Nephron (organoid): ENCODE results near the gene LCORL.
"Not testable (repeated sequence)": the region's sequence is repeated elsewhere in the genome, so short reads cannot be mapped to it uniquely, and the experiment has no call there.

Experiments used
- H3K27ac Mint-ChIP-seq, 3 experiments: 2 replicates each; pipeline ENCODE4 v1.8.0; 2020; ENCODE audit warnings: mixed read lengths in 3 of 3, mild to moderate bottlenecking in 2 of 3, moderate library complexity in 1 of 3
- H3K27me3 Mint-ChIP-seq: 2 replicates; pipeline ENCODE4 v1.8.0; 2021; ENCODE audit warnings: low read depth, mild to moderate bottlenecking, moderate library complexity, mixed read lengths
- H3K36me3 Mint-ChIP-seq: 2 replicates; pipeline ENCODE4 v1.8.0; 2020; ENCODE audit warnings: low read depth, mixed read lengths
- H3K4me1 Mint-ChIP-seq: 2 replicates; pipeline ENCODE4 v1.8.0; 2020; ENCODE audit warnings: mixed read lengths
- H3K4me3 Mint-ChIP-seq, 3 experiments: 2 replicates each; pipeline ENCODE4 v1.8.0; 2020; ENCODE audit warnings: mild to moderate bottlenecking in 3 of 3, mixed read lengths in 3 of 3, moderate library complexity in 2 of 3
- H3K9me3 Mint-ChIP-seq: 2 replicates; pipeline ENCODE4 v1.8.0; 2020; ENCODE audit warnings: mixed read lengths
- TF ChIP-seq, protein P1 (sequence below), 3 experiments: fragments of 200-600 bp; sonication (generic); IDR thresholded peaks; one replicate each; pipeline ENCODE4 v1.5.0; 2021; ENCODE audit warnings: antibody characterized with exemption in 3 of 3; ENCODE audit not compliant: unreplicated experiment in 3 of 3

The LCORL gene

DNA sequence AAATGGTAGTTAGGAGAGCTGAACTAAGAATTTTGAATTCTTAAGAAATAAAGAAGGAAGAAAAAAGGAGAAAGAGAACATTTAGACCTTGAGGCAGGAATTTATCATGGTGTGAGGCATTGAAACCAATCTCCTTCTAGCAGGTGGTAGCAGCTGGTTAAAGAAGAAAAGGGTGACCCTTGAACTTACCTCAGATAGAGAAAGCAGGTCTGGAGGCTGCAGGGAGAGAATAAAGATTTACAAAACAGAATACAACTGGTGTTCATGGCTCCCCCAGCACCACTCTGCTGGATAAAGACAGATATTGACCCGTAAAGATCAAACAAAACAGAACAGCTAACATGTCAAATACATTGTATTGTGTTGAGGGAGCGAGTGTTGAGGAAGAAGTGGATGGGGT, 154.7 kb downstream of the LCORL start:
- Mint-ChIP-seq H3K36me3 (peaks cover 30% of the 10 kb centered on the region), H3K27me3 (no peaks in the 10 kb centered on the region), H3K27ac (no peak overlapping the region), H3K4me3 (no peak overlapping the region), H3K9me3 (peaks cover 17% of the 10 kb centered on the region), H3K4me1 (no peaks in the 10 kb centered on the region)
- TF ChIP-seq, protein P1, sequence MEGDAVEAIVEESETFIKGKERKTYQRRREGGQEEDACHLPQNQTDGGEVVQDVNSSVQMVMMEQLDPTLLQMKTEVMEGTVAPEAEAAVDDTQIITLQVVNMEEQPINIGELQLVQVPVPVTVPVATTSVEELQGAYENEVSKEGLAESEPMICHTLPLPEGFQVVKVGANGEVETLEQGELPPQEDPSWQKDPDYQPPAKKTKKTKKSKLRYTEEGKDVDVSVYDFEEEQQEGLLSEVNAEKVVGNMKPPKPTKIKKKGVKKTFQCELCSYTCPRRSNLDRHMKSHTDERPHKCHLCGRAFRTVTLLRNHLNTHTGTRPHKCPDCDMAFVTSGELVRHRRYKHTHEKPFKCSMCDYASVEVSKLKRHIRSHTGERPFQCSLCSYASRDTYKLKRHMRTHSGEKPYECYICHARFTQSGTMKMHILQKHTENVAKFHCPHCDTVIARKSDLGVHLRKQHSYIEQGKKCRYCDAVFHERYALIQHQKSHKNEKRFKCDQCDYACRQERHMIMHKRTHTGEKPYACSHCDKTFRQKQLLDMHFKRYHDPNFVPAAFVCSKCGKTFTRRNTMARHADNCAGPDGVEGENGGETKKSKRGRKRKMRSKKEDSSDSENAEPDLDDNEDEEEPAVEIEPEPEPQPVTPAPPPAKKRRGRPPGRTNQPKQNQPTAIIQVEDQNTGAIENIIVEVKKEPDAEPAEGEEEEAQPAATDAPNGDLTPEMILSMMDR (IDR thresholded peaks at IDR 0.05; ENCODE audit: unreplicated experiment in 3 of 3), result no peak

GRCh38 chr4:17865866-17866363, 155.6 kb downstream of the LCORL start:
- TF ChIP-seq, protein P1 (IDR thresholded peaks at IDR 0.05; ENCODE audit: unreplicated experiment in 3 of 3), result no peak
- Mint-ChIP-seq H3K27me3 (no peaks in the 10 kb centered on the region), H3K36me3 (peaks cover 34% of the 10 kb centered on the region), H3K9me3 (peaks cover 20% of the 10 kb centered on the region), H3K27ac (no peak overlapping the region), H3K4me3 (no peak overlapping the region), H3K4me1 (no peaks in the 10 kb centered on the region)

DNA sequence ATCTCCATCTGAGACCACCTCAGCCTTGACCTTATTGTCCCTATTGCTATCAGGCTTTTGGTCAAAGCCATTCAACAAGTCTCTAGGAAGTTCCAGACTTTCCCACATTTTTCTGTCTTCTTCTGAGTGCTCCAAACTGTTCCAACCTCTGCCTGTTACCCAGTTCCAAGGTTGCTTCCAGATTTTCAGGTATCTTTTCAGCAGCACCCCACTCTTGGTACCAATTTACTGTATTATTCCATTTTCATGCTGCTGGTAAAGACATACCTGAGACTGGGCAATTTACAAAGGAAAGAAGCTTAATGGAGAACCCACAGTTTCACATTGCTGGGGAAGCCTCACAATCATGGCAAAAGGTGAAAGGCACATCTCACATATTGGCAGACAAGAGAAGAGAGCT, 159.6 kb downstream of the LCORL start:
- not testable (repeated sequence) for H3K4me1 Mint-ChIP-seq, H3K4me3 Mint-ChIP-seq, H3K27me3 Mint-ChIP-seq, H3K27ac Mint-ChIP-seq
- Mint-ChIP-seq H3K36me3 (peaks cover 60% of the 10 kb centered on the region), H3K9me3 (peaks cover 30% of the 10 kb centered on the region)

GRCh38 chr4:17859793-17860406, 161.7 kb downstream of the LCORL start:
- Mint-ChIP-seq H3K4me1 (no peaks in the 10 kb centered on the region), H3K27me3 (no peaks in the 10 kb centered on the region), H3K27ac (no peak overlapping the region), H3K9me3 (peaks cover 30% of the 10 kb centered on the region), H3K36me3 (peaks cover 57% of the 10 kb centered on the region), H3K4me3 (no peak overlapping the region)
- TF ChIP-seq, protein P1 (IDR thresholded peaks at IDR 0.05; ENCODE audit: unreplicated experiment in 3 of 3), result no peak

DNA sequence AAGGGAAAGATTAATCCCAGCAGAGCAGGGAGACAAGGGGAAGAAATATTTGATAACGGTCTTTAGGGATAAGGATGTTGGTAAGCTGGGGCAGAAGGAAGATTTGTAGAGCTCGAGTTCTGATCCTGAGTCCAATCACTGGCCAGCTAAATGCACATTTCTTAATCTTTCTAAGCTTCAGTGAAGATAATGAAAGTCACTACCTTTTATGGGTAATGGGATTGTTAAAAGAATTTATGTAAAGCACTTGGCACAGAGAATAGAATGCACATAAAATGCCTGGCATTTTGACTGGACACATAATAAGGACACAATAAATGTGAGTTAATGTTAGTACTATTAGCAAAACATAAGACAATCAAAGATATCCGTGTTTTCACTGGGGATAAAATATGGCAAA, 167.5 kb downstream of the LCORL start:
- TF ChIP-seq, protein P1 (IDR thresholded peaks at IDR 0.05; ENCODE audit: unreplicated experiment in 3 of 3), result no peak
- Mint-ChIP-seq H3K4me3 (no peak overlapping the region), H3K27me3 (no peaks in the 10 kb centered on the region), H3K4me1 (no peaks in the 10 kb centered on the region), H3K27ac (no peak overlapping the region), H3K36me3 (peaks cover 20% of the 10 kb centered on the region), H3K9me3 (peaks cover 5% of the 10 kb centered on the region)

DNA sequence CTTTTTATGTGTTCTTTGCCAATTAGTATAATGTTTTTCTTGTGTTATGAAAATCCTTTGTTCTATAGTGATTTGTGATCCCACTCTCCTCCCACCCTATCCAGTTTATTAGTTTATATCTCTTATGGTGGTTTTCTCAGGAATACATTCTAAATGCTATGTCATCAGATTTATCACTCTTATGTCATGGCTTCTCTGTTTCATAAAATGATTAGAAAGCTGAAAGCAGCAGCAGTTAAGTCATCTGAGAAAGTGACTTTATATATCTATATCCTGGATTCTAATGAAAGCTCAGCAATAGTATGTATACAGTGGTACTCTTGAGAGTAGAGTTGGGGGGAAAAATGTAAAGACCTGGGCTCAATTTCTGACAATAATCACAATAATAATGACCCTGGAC, 169.6 kb downstream of the LCORL start:
- H3K4me3 Mint-ChIP-seq, result no peak overlapping the region
- no peaks in the 10 kb centered on the region for H3K27me3 Mint-ChIP-seq
- H3K36me3 Mint-ChIP-seq, result peaks cover 26% of the 10 kb centered on the region
- peaks cover 11% of the 10 kb centered on the region for H3K9me3 Mint-ChIP-seq
- TF ChIP-seq, protein P1 (IDR thresholded peaks at IDR 0.05; ENCODE audit: unreplicated experiment in 3 of 3), result no peak
- H3K27ac Mint-ChIP-seq, result peak overlapping the region in 1 of 3 experiments; percentile 44
- no peaks in the 10 kb centered on the region for H3K4me1 Mint-ChIP-seq

DNA sequence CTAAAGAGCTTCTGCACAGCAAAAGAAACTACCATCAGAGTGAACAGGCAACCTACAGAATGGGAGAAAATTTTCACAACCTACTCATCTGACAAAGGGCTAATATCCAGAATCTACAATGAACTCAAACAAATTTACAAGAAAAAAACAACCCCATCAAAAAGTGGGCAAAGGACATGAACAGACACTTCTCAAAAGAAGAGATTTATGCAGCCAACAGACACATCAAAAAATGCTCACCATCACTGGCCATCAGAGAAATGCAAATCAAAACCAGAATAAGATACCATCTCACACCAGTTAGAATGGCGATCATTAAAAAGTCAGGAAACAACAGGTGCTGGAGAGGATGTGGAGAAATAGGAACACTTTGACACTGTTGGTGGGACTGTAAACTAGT, 171.3 kb downstream of the LCORL start:
- H3K4me1 Mint-ChIP-seq, H3K27me3 Mint-ChIP-seq, H3K27ac Mint-ChIP-seq, H3K4me3 Mint-ChIP-seq: not testable (repeated sequence)
- Mint-ChIP-seq H3K36me3 (peaks cover 39% of the 10 kb centered on the region), H3K9me3 (peaks cover 11% of the 10 kb centered on the region)
